ENCODE data around the gene ZNF275. TPM values are rescaled to one million over a fixed set of nuclear protein-coding genes. Genes with fewer than 3 reads are reported as not detected.

ZNF275 gene
- total and polyA plus RNA-seq, 4 donors, result 6.2 to 13.9 (median 8.6) TPM

DNA sequence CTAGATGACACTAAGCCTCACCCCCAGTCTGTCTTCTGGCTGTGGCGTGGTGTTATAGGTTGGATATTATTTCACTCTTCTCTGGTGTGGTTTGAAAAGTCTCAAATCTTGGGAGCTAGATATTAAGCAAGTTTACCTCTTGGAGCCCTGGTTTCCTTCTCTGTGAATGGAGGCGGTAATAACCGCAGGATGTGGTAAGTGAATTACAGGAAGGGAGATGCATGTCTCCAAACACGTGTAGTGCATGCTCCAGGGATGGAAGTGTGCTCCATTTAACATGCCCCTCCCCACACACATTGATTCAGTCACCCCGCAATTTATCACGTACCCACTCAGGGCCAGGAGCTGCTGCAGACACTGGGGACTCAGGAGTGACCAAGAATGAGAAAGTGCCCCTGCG lies 4.9 kb downstream of the ZNF275 start:
- H3K4me1 ChIP-seq (ENCODE audit: control insufficient read depth in 4 of 4, insufficient read depth in 4 of 4, low read length in 3 of 4), result peaks cover 0 to 9% (median 4%) of the 10 kb centered on the region in 4 donors
- TF ChIP-seq RXRA (IDR thresholded peaks at IDR 0.05), result no peak
- no peak for TF ChIP-seq JUND (IDR thresholded peaks at IDR 0.05)
- TF ChIP-seq, protein P1, sequence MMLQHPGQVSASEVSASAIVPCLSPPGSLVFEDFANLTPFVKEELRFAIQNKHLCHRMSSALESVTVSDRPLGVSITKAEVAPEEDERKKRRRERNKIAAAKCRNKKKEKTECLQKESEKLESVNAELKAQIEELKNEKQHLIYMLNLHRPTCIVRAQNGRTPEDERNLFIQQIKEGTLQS (IDR thresholded peaks at IDR 0.05), result no peak
- TF ChIP-seq HNF4A (conservative IDR thresholded peaks at IDR 0.05), result no peak
- no peak for TF ChIP-seq YY1 (IDR thresholded peaks at IDR 0.05)
- TF ChIP-seq, protein P2, sequence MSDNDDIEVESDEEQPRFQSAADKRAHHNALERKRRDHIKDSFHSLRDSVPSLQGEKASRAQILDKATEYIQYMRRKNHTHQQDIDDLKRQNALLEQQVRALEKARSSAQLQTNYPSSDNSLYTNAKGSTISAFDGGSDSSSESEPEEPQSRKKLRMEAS (IDR thresholded peaks at IDR 0.05), result no peak
- no peak for TF ChIP-seq ZBTB33 (IDR thresholded peaks at IDR 0.05)
- no peak for TF ChIP-seq EGR1 (IDR thresholded peaks at IDR 0.05; ENCODE audit: low read depth in 2 of 2)
- peaks cover 0 to 10% (median under 1%) of the 10 kb centered on the region in 4 donors for H3K36me3 ChIP-seq (ENCODE audit: control insufficient read depth in 4 of 4, insufficient read depth in 3 of 4, low read depth in 1 of 4, low read length in 3 of 4)
- H3K27ac ChIP-seq (ENCODE audit: low read depth in 1 of 2, low read length in 2 of 2), result no peak overlapping the region
- no peak overlapping the region for H3K9ac ChIP-seq (ENCODE audit: low read depth in 1 of 2, low read length in 2 of 2)
- H3K9me3 ChIP-seq (ENCODE audit: control insufficient read depth in 4 of 4, low read length in 3 of 4), result no peaks in the 10 kb centered on the region
- no peak for DNase-seq (ENCODE audit: low spot score)
- H3K4me3 ChIP-seq (ENCODE audit: low read depth in 1 of 3, low read length in 3 of 3), result no peak overlapping the region
- H3K27me3 ChIP-seq (ENCODE audit: control insufficient read depth in 4 of 4, insufficient read depth in 4 of 4, low read length in 3 of 4), result no peaks in the 10 kb centered on the region
- 92% methylated on average over 7 of the region's 7 CpGs for whole genome bisulfite sequencing

GRCh38 chrX:153339662-153340061 lies 5.7 kb downstream of the ZNF275 start:
- no peak for TF ChIP-seq EGR1 (IDR thresholded peaks at IDR 0.05; ENCODE audit: low read depth in 2 of 2)
- TF ChIP-seq TAF1 (conservative IDR thresholded peaks at IDR 0.05), result no peak
- TF ChIP-seq, protein P2 (IDR thresholded peaks at IDR 0.05), result no peak
- no peak for TF ChIP-seq HNF4A (conservative IDR thresholded peaks at IDR 0.05)
- TF ChIP-seq FOXA2 (IDR thresholded peaks at IDR 0.05), result no peak
- no peak for TF ChIP-seq ZBTB33 (IDR thresholded peaks at IDR 0.05)
- no peak for TF ChIP-seq RAD21 (IDR thresholded peaks at IDR 0.05)
- TF ChIP-seq, protein P3, sequence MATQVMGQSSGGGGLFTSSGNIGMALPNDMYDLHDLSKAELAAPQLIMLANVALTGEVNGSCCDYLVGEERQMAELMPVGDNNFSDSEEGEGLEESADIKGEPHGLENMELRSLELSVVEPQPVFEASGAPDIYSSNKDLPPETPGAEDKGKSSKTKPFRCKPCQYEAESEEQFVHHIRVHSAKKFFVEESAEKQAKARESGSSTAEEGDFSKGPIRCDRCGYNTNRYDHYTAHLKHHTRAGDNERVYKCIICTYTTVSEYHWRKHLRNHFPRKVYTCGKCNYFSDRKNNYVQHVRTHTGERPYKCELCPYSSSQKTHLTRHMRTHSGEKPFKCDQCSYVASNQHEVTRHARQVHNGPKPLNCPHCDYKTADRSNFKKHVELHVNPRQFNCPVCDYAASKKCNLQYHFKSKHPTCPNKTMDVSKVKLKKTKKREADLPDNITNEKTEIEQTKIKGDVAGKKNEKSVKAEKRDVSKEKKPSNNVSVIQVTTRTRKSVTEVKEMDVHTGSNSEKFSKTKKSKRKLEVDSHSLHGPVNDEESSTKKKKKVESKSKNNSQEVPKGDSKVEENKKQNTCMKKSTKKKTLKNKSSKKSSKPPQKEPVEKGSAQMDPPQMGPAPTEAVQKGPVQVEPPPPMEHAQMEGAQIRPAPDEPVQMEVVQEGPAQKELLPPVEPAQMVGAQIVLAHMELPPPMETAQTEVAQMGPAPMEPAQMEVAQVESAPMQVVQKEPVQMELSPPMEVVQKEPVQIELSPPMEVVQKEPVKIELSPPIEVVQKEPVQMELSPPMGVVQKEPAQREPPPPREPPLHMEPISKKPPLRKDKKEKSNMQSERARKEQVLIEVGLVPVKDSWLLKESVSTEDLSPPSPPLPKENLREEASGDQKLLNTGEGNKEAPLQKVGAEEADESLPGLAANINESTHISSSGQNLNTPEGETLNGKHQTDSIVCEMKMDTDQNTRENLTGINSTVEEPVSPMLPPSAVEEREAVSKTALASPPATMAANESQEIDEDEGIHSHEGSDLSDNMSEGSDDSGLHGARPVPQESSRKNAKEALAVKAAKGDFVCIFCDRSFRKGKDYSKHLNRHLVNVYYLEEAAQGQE (IDR thresholded peaks at IDR 0.05), result no peak
- no peak for TF ChIP-seq NR2F2 (IDR thresholded peaks at IDR 0.05)
- TF ChIP-seq, protein P1 (IDR thresholded peaks at IDR 0.05), result no peak
- TF ChIP-seq CTCF (IDR thresholded peaks at IDR 0.05; ENCODE audit: low read depth, low read length, missing input control), result no peak
- no peak for TF ChIP-seq YY1 (IDR thresholded peaks at IDR 0.05)
- no peak for TF ChIP-seq JUND (IDR thresholded peaks at IDR 0.05)
- TF ChIP-seq RXRA (IDR thresholded peaks at IDR 0.05), result no peak
- no peak for TF ChIP-seq SP1 (IDR thresholded peaks at IDR 0.05)
- TF ChIP-seq FOXA1 (IDR thresholded peaks at IDR 0.05), result no peak
- no peak for TF ChIP-seq GABPA (IDR thresholded peaks at IDR 0.05 in 1 of 2, conservative IDR thresholded peaks at IDR 0.05 in 1 of 2)
- Histone ChIP-seq H3K9ac (ENCODE audit: low read depth in 1 of 2, low read length in 2 of 2) (no peak overlapping the region), H3K4me3 (ENCODE audit: low read depth in 1 of 3, low read length in 3 of 3) (no peak overlapping the region), H3K27me3 (ENCODE audit: control insufficient read depth in 4 of 4, insufficient read depth in 4 of 4, low read length in 3 of 4) (no peaks in the 10 kb centered on the region), H3K27ac (ENCODE audit: low read depth in 1 of 2, low read length in 2 of 2) (no peak overlapping the region), H3K36me3 (ENCODE audit: control insufficient read depth in 4 of 4, insufficient read depth in 3 of 4, low read depth in 1 of 4, low read length in 3 of 4) (peaks cover 0 to 15% (median 4%) of the 10 kb centered on the region in 4 donors), H3K4me1 (ENCODE audit: control insufficient read depth in 4 of 4, insufficient read depth in 4 of 4, low read length in 3 of 4) (peaks cover 0 to 9% (median 4%) of the 10 kb centered on the region in 4 donors), H3K9me3 (ENCODE audit: control insufficient read depth in 4 of 4, low read length in 3 of 4) (no peaks in the 10 kb centered on the region)
- 93% methylated on average over 4 of the region's 4 CpGs for WGBS
- no peak for DNase-seq (ENCODE audit: low spot score)

Data from liver (tissue), 9 donors.